Measurements from ENCODE around the gene TTLL10.

Gene TTLL10, protein sequence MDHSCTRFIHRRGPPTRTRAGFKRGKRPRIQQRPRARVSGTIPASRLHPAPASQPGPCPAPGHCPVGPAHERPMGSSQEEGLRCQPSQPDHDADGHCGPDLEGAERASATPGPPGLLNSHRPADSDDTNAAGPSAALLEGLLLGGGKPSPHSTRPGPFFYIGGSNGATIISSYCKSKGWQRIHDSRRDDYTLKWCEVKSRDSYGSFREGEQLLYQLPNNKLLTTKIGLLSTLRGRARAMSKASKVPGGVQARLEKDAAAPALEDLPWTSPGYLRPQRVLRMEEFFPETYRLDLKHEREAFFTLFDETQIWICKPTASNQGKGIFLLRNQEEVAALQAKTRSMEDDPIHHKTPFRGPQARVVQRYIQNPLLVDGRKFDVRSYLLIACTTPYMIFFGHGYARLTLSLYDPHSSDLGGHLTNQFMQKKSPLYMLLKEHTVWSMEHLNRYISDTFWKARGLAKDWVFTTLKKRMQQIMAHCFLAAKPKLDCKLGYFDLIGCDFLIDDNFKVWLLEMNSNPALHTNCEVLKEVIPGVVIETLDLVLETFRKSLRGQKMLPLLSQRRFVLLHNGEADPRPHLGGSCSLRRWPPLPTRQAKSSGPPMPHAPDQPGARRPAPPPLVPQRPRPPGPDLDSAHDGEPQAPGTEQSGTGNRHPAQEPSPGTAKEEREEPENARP

DNA sequence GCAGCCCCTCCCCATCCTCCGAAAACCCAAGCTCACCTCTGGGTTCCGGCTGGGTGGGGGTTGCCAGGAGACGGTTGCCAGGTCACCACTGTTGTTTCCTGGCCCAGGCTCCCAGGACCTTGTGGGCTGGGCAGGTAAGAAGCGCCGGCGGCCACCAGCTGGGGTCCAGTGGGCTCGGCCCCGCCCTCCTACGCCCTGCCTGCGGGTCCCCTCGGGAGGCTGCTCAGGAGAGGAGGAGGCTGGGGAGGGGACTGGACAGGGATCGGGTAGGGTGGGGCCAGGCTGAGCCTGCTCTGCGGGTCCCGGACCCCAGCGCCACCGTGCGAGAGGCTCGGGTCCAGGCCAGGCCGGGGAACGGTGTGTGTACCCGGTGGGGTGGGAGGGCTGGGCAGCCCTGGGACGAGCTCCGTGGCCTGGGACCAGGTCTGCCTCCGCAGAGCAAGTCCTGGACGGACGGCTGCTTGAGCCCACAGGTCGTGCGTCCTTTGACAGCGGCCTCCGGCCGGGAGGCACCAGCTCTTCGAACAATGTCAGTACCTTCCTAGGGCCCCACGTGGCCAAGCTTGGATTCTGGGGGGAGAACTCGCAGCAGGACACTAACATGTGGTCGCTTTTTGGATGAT is at the start of gene TTLL10:
Gene TTLL10 (plus strand): TSS at position 88 of the 623 bp plus-strand sequence. CDS start 5,336 bp downstream, outside the sequence.
- no peak for DNase-seq

DNA sequence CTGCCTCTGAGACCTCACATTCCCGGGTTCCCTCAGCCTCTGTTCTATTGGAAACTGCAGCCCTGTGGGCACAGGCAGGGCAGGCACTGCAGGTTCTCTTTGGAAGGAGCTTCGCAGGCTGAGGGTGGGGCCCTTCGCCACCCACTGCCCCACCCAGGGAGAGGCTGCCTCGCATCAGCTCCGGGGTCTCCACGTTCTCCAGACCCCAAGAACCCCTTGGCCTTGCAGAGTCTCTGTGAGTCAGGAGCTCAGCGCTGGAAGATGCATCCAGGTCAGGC is 49.2 kb upstream of the TTLL10 start:
- no peak for DNase-seq

DNA sequence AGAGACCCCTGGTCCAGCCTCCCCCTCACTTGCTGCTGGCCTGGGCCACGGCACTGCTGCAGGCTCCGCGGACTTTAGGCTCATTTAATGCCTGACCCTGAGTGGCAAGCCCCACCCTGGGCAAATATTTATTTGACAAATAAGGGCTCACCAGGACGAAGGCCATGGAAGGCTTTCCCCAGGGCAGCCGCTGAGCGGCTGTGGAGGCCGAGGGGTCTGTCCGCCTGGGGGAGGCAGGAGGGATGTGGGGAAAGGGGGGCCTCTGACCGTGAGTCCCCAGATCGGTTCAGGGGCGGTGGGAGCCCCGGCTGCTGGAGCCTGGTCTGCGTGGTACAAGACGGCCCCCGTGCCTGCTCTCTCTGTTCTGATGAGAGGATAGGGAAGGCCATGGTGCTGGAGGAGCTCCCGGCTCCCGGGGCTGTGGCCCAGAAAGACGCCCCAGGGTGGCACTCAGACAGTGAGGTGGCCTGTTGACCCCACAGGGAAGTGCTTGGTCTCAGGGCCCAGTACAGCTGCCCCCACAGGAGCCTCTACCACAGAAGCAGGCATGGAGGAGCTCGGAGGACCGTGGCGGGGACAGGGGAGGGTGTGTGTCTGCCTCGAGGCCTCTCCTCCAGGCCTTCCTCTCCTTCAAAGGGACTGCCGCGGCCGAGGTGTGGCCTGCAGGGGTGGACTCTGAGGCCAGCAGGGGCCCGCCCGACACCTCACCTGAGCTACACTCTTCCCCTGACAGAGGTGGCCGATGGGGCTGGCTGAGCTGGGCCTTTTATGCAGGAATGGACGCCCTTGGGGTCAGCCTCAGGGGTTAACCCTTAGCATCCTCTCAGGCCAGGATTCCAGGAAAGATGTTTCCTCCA is 48.7 kb upstream of the TTLL10 start:
- no peak for DNase-seq

DNA sequence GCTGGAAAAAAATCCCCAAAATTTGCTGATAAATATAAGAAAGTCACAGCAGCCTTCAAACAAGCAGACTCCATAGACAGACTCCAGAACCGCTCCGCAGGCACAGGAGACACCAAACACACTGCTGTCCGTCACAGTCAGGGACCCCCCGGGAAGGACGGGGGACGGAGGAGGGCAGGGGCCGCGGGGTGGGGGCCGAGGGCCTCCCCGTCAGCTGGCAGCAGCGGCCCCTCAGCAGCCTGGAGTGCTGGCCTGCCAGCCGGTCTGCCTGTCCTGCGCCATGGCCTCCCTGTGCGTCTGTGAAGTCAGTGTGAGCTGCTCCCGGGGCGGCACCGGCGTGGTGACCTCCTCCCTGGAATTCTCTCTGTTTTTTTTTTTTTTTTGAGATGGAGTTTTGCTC is 47.7 kb upstream of the TTLL10 start:
- no peak for DNase-seq

DNA sequence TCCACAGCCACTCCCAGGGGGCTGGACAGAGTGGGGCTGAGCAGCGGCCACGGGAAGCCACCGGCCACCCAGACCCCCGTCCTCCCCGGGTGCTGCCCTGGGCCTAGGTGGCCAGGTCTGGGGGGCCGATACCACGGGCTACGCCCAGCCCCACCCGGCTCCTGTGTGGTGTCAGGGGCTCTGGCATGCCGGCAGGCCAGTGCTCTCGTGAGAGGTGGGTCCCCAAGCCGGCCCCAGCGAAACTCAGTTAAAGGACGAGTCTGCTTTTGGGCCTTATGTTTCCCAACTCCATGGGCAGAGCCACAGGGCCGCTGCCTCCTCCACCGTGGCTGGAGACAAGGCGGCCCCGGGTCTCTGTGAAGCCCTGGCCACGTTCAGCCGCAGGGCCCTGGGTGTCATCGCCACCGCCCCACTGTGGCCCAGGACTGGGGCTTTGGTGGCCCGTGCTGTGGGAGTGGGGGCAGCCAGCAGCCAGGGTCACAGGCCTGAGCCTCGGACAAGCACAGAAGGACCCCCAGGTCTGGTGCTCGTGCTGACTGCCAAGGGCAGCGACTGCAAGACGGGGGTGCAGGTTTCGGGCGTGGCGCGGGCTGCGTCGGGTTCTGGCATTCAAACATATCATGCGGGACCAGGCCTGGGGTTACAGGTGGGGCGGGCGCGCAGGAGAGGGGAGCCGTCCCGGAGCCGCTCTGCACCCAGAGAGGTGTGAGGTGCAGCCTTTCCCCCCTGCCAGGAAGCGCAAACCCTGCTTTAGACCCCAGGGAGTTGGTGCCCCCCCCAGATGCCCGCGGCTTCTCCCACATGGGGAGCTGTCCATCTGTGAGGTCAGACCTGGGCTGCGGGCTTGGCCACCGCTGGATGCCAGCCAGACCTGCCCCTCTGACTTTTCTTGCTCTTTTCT is 45.9 kb upstream of the TTLL10 start:
- no peak for DNase-seq

DNA sequence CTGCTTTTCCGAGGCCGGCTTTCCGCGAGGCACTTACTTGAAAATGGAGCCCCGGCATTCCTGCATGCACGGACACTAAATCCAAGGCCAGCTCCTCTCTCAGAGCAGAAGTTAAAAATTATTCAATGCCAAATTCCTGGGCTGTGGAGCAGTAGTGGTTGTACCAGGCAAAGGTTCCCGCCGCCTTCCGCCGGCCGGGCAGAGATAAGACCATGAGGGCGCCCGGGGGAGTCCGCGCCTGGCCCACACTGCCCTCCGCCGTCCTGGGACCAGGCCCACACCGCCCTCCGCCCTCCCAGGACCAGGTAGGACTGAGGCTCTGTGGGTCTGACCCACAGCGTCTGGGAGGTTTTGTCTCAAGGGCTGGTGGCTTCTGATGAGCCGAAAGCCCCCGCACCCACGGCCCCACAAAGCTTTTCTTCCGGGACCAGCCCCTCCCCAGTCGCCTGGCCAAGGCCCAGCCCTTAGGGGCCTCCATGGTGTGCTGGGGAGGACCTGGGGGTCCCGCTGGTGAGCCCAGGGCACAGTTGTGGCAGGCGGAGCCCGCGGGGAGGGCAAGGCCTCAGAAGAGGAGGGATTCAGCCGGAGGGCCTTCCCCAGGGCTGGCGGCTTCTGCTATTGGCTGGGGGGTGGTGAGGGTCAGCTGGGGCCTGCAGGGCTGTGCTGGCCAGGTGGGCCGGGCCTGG is 45.1 kb upstream of the TTLL10 start:
- DNase-seq = no peak

DNA sequence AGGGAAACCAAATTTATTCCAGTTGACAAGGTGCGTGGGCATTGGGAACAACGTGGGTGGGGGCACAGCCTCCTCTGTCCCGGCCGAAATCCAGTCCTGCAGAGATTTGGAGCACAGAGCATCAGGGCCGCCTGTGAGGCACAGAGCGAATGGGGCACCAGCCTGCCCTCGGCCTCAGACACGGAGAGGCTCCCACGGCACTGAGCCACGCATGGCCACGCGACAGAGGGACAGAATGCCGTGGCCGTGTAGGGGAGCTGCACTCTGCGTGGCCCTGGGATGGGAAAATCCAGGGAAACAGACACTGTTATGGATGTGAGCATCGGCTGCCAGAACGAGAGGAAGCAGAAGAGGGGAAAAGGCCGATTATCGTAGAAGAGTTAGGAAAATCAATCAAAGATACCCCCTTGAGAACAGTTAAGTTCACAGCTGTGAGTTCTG is 44.3 kb upstream of the TTLL10 start:
- no peak for DNase-seq

DNA sequence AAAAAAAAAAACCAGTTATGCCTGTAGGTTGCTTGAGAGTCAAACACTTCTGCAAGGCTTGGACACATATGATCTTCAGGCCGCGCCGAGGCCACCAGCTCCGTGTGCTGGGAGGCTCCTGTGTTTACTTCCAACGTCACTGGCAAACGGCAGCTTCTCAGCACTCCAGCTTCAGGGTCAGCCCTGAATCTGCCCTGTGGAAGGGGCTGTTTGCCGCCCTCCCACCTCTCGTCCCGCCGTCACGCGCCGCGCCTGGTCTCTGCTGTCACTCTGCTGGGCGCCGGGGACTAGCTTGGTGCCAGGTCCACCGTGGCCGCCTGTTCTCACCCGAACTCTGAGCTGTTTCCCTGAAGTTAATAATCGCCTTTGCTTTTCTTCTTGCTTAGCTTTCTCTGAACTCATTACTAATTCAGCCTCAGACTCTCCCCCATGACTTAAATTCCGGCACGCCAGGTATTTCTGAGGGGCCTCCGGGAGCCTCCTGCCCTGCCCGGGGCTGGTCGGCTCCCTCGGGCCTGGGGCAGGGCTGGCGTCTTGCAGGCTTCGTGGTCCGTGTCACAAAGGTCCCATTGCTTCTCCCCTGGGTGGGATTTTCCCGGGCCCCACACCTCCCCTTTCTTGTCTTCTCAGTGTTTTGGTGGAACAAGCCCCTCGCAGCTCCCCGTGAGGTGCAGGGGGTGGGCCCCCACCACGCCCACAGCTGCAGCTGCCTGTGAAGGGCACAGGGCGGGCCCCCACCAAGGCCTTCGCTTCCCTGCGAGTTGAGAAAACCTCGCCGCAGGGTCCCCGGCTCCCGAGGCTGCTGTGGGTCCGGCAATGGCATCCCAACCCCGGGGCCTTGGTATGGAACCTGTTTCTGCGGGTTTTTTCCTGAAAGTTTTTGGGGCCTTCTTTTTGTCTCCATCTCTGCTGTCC is 43.2 kb upstream of the TTLL10 start:
- DNase-seq = no peak

DNA sequence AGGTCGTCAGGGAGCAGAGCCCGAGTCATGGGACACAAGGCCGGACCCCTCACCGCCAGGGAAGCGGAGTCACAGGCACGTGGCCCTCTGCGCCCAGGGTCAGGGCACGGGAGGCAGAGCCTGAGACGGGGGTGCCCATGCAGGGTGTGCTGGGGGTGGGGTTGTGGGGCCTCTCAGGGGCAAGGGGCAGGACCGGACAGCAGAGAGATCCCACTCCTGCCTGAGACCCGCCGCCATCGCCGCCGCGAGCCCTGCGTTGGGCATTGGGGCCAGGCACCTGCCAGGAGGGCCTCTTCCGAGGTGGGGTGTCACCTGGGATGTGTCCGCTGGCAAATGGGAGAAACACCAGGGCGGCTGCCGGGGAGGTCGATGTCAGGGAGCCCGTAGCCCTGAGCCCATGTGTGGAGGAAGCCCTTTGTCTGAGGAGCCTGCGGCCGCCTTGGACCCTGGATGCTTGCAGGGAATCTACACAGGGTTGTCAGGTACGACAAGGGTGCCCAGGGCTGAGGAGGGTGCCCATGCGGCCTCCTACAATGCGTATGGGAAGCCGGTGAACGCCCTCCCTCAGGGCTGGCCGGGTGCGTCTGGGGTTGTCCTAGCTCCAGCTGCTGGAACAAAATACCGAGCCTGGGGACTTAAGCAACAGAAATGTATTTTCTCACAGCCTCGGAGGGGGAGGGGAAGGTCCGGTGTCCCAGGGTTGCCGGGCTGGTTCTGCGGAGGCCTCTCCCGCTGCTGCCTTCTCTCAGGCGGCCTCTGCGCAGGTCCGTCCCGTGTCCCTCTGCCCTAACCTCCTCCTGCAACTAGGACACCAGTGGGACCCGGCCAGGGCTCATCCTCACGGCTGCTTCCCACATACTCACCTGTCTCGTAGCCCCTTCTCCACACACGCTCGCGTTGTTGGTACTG is 41.4 kb upstream of the TTLL10 start:
- DNase-seq = no peak

DNA sequence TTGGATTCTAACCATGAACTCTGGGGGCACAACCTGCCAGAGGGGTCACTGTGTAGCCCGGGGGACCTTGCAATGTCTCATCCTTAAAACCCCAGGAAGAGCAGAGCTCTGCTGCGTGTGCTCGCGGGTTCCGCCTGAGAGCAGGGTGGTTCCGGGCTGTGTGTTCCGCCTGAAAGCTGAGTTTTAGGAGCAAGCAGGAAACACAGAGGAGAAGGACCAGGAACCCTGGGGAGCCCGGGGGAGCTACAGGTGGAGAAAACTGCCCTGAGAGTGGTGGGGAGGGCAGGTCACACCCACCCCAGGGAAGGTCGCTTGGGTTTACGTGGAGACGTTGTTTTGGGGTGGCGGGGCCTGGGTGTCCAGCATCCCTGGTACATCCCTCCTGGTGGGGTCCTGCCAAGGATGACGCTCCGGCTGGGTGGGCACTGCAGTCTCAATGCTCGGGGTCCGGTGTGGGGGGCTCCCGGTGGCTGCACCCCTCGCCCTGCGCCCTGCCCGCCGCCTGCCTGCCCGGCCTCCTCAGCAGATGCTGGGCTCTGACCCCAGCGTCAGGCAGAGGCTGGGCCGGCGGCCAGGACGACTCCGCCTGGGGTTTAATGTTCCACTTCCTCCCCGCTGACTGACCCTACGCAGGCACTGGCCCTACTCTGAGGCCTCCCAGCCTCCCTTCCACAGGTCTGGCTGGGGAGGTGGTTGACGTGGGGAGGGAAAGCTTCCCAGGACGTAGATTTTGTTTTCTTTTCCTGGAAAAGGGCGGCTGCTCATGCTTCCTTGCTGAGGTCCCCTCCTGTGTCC is 40.5 kb upstream of the TTLL10 start:
- DNase-seq = no peak

DNA sequence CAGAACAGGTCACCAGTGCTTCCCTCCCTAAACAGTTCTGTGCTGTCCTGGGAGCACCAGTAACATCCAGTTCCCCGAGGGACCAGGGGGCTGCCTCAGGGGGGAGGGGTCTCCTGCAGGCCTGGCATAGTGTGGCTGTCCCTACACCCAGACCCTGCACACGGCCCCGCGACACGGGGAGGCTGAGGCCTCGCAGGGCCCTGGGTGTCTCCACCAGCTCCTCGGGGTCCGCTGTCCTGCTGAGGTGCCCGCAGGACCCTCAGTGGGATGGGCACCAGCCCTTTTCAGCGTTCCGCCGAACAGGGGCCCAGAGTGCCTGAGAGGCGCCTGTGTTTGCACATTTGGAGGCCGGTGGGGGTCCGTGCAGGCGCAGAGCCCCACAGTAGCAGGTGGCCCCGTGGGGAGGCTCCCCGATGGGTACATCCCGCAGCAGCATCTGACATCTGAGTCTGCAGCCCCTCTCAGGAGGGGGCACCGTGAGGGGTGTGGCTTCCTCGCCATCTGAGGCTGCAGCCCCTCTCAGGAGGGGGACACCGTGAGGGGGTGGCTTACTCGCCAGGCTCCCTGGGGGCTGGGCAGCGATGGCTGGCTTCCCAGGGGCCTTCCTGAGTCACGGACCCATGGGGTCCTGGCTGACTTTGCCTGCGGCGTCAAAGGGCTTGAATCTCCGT is 39.2 kb upstream of the TTLL10 start:
- no peak for DNase-seq

DNA sequence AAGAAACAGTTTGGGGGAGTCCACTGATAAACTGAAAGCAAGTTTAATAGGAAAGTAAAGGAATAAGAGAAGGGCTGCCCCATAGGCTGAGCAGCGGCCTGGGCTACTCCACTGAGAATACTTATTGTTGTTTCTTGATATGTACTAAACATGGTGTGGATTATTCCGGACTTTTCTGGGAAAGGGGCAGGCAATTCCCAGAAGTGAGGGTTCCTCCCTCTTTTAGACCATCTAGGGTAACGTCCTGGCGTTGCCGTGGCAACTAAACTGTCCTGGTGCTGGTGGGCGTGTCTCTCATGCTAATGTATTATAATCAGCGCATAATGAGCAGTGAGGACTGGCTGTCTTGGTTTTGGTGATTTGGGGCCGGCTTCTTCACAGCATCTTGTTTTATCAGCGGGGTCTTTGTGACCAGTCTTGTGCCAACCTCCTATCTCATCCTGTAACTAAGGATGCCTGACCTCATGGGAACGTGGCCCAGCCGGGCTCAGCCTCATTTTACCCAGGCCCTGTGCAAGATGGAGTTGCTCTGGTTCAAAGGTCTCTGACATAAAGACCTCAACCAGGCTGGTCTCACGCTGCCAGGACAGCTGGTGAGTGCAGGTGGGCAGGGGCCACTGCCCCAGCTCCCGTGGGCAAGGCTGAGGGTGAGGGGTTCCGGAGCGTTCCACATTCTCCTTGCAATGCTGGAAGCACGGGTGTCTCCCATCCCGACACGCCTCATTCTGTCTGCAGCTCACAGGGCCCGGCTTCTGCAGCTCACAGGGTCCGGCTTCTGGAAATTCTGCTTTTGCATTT is 38.1 kb upstream of the TTLL10 start:
- peak in 1 of 2 experiments; percentile 20 for DNase-seq

DNA sequence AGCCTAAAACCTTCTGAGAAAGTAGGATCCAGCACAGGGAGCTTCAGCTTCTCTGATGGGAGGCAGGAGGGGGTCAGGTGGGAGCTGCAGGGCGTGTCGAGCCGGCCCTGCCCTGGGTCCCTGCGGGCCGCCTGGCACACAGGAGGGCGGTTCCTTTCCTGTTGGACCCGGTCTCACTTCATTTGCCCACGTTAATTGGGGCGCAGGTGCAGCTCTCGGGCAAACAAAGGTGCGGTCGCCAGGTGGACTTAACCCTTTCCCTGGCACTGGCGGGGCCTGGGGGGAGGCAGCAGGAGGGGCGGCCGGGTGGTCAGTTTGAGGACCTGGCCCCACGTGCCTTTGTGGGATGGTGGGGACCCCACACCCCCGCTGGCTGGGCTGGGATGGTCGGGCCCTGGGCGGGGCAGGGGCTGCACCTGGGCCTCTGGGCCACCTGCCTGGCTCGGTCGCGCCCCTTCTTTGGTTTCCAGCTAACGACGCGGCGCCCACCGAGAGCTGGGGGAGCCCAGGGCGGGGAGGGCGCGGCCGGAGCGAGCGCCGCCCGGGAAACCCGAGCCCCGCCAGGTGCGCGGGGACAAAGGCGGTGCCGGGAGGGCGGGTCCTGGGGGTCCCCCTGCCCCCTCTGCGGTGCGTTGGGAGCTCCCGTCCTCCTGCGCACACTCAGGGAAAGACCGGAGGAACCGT is 37.0 kb upstream of the TTLL10 start:
- DNase-seq = peak; percentile 84 to 92

DNA sequence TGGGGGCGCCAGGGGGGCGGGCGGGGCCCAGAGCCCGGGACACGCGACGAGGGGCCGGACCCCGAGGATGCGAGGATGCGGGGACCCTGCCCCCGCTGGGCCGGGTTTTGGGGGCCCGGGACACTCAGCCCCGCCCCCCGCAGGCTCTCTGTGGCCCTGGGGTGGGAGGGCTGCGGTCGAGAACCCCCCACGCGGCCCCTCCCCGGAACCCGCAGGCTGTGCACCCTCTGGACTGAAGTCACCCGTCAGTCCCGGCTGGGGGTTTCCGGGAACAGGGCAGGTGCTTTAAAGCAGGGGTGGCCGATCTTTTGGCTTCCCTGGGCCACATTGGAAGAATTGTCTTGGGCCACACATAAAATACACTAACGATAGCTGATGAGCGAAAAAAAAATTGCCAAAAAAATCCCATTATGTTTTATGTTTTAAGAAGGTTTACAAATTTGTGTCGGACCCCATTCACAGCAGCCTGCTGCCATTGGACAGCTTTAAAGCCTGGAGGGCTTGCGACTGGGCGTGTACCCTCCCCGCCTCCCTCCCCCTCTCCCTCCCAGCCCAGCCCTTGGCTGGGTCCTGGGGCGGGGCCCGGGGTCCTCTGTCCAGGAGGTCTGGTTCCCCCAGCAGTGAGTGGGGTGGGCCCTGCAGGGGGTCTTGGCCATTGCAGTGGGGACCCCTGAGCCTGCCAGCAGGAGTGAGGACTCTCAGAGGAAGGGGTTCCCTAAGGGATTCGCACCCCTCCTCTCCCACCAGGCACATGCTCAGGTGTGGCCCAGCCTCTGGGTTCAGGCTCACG is 36.2 kb upstream of the TTLL10 start:
- DNase-seq = peak; percentile 41 to 68

DNA sequence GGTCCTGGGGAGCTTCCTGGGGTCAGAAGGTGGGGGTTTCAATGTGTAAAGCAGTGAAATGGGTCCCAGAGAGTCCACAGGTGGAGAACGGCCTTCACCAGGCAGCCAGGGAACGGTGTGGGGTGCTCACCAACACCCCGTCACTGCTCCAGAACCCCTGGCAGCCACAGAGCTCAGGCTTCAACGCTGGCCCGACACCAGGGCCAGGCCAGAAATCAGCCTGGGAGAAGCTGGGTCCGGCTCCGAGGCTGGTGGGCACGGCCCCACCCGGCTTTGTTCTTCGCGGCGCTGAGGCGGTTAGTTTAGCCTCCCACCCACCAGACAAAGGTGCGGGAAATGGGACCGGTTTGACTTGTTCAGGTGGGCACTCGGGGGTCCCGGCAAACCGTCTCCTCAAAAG is 33.0 kb upstream of the TTLL10 start:
- DNase-seq = no peak
